Measurements from ENCODE around the gene CIB2.

DNA sequence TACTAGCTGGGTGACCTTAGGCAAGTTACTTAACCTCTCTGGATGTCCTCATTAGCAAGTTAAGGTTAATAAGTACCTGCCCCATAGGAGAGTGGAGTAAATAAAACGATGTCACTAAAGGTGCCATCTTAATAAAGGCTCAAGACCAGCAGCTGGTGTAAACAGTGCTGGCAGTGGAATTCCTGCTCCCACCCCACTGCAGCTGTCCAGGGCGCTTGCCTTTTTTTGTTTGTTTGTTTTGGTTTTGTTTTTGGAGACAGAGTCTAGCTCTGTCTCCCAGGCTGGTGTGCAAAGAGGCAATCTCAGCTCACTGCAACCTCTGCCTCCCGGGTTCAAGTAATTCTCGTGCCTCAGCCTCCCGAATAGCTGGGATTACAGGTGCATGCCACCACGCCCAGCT, 46.8 kb upstream of the CIB2 start:
- no peak for TF ChIP-seq EZH2 (IDR thresholded peaks at IDR 0.05; ENCODE audit: low read depth)
- TF ChIP-seq, protein P1, sequence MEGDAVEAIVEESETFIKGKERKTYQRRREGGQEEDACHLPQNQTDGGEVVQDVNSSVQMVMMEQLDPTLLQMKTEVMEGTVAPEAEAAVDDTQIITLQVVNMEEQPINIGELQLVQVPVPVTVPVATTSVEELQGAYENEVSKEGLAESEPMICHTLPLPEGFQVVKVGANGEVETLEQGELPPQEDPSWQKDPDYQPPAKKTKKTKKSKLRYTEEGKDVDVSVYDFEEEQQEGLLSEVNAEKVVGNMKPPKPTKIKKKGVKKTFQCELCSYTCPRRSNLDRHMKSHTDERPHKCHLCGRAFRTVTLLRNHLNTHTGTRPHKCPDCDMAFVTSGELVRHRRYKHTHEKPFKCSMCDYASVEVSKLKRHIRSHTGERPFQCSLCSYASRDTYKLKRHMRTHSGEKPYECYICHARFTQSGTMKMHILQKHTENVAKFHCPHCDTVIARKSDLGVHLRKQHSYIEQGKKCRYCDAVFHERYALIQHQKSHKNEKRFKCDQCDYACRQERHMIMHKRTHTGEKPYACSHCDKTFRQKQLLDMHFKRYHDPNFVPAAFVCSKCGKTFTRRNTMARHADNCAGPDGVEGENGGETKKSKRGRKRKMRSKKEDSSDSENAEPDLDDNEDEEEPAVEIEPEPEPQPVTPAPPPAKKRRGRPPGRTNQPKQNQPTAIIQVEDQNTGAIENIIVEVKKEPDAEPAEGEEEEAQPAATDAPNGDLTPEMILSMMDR (conservative IDR thresholded peaks at IDR 0.05), result no peak

Measured in PC-9 (cell line).